Left kidney (tissue), 2 donors: ENCODE data around the gene GNA14. TPM values are rescaled to one million over a fixed set of nuclear protein-coding genes. Genes with fewer than 3 reads are reported as not detected.
A peak's percentile ranks its signal among the peaks of the same experiment; 100 is the strongest.
"Not testable (repeated sequence)": the region's sequence is repeated elsewhere in the genome, so short reads cannot be mapped to it uniquely, and the experiment has no call there.

Experiments
- DNase-seq: peaks from one replicate; pipeline ENCODE4 v3.0.0-alpha.2; 2013
- polyA plus RNA-seq: library from polyadenylated mRNA; unstranded; fragments of 120-200 nt; gene quantifications from one replicate; pipeline ENCODE4 v1.2.1, GENCODE V29; 2013; ENCODE audit not compliant: insufficient read length

The GNA14 gene
- polyA plus RNA-seq, 1 donor: 16.6 TPM

DNA sequence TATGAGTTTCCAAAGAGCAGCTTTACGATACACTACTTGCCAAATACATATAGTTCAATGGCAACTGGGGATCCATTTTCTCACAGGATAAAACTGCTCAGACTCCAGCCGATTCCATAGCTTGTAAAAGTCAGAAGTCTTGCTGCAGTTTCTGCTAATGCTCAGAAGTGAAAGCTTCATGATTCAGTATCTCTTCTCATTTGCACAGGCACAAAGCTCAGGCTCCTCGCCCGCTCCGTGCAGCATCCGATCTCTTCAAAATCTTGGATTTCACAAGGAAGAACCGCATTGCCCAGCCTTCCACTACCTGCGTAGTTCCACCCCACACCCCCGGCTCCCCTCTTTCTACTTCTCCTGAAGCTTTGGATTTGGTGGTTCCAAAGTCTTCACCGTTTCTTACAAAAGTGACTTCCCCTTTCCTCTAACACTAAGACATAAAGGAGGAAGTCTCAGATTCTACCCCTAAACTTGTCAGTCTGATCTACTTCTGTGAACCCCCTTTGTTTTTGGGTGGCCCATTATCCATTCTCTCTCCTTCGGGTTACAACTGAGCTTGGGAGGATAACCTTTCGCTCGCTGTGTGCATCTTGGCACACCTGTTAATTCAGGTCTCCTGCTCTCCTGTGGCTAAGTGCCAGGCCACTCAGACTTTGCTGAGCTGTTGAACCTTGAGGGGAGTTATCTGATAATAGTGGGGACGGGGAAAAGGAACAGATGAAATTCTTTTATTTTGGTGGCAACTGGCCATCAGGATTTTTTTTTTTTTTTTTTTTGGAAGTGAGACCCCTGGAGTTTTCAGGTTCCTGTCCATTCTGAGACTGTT is 194.1 kb downstream of the GNA14 start:
- DNase-seq: no peak

DNA sequence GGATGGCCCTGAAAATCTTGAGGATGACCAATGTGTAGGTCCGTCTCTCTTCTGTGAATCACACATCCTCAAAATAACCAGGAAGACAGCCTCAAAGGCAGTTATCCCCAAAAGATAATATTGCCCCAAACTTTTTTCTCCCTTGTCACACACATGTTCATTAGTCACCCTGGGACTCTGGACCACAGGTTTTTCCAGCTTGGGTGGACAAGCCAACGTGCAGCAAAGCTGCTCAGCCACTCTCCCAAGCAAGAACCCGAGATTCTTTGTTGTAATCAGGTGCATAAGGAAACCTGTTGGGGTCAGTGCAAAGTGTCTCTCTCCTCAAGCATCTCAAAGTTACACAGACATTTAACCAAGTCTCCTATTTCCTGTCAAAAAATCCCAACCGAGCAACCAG is 196.6 kb downstream of the GNA14 start:
- DNase-seq: no peak

DNA sequence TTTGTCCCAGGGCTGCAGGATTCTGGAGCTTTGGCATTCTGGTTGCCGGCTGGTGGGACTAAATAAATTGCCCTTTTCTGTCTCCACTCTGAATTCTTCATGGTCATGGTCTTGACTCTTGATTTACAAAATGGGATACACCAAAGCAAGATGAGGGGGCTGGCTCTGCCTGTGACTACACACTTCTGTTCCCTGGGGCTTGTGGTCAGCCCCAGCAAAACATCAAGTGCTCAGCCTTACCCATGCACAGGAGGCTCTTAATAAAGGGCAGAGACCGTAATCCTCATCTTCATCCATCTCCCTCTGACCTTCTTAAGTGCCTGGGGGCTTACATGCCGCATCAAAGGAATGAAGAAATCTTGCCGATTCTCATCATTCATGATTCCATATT is 198.0 kb downstream of the GNA14 start:
- no peak for DNase-seq

GRCh38 chr9:77449240-77450084 is 198.7 kb downstream of the GNA14 start:
- no peak for DNase-seq

DNA sequence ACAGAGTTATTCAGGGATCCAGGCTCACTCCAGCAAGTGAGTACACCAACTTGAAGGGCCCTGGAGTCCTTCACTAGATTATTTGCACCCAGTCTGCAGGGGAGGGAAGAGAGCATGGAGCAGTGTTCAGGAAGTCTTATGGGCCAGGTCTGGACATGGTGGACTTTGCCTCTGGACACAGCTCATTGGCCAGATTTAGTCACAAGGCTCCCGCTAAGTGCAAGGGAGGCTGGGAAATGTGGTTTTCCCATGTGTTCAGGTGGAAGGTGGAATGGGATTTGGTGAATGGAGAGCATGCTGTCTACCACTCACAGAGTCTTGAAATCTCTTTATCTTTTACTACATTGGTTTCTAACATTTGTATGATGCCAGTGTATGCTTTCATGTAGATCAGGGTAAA is 200.5 kb downstream of the GNA14 start:
- no peak for DNase-seq

DNA sequence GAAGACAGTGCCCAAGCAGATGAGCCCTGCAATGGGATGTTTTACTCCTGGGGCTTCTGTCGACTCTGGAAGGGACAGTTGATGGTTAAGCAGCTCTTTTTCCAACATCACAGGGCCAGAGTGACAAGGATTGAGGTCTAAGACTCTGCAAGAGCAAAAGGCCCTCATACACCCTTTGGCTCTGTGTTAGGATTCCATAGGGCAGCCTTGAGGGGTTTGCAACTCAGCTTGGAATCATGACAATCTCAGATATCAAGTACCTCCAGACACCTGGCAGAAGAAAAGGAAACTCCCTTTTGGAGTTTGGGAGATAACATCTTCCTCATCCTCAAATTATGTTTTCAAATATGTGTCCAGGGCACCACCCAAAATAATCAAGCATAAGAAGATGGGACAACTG is 205.7 kb downstream of the GNA14 start:
- DNase-seq: no peak

DNA sequence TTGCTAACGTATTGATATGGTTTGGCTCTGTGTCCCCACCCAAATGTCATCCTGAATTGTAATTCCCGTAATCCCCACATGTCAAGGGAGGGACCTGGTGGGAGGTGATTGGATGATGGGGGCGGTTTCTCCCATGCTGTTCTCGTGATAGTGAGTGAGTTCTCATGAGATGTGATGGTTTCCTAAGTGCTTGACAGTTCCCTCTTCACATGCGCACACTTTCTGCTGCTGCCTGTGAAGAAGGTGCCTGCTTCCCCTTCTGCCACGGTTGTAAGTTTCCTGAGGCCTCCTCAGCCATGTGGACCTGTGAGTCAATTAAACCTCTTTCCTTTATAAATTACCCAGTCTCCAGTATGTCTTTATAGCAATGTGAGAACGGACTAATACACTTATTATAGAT is 207.0 kb downstream of the GNA14 start:
- not testable (repeated sequence) for DNase-seq

DNA sequence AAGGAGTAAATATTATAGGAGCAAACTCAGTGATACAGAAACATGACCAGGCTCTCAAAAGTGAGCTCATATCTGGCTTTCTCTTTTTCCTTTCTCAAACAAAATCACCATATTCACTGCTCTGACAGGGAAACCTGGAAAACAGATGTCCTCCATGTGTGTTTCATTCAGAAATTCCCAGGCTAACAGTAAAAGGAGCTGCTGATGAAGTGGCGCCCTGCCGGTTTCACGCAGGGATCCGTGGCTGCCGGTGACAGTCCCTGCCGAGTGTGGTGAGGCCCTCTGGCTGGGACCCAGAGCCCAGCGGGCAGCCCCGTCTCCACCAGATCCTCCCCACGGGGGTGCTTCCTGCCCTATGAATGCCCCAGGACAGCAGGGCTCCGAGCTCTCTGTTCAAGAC is 208.1 kb downstream of the GNA14 start:
- DNase-seq: no peak

DNA sequence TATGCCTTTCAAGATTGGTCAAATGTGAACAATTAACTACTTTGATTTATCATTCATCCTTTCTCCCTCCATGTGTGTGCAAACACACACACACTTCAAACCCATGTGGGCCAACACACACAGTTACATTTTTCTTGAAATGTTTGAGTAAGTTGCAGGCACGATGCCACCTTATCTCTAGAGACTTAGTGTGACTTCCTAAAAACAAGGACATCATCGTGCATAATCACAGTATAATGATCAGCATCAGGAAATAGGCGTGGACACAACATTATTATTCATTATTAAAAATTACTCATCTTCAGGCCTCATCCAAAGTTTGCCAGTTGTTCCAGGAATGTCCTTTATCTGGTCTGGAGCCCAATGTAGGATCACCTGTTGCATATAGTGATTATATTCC is 209.5 kb downstream of the GNA14 start:
- DNase-seq: no peak

- DNase-seq: no peak
Observed at GRCh38 chr9:77435688-77436087, 212.4 kb downstream of the GNA14 start.

- no peak for DNase-seq
Observed at GRCh38 chr9:77435277-77435676, 212.8 kb downstream of the GNA14 start.

DNA sequence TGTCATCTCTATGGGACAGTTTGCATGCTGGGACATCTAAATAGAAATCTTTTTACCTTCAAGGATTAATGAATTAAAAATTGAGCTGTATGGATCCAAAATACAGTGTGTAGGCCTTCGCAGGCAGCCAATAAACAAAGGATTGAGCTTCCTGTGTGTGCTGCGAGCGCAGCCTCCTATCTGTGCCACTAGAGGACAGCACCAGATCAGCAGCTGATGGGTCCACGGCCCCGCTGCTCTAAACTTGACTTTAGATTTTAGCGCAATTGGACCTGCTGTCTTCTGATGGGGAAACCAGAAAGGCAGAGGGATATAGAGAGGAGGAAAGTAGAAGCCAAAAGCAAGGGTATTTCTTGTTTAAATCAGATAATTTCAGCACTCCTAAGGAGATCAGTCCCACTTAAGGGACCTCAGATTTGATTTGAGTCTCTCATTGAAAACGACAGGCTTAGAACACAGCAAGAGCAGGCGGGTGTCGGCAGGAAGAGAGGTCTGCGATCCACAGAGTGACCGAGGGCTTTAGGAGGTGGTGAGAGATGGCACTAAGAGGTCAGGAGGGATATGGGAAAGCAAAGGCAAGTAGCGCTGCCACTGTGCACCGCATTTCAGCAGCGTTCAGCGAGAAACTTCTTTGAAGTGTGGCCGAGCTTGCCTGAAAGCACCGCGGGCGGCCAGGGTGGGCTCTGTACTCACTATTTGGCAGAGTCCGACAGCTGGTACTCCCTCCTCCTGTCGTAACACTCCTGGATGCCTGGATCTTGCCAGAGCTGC is 214.3 kb downstream of the GNA14 start:
- peak; percentile 59 for DNase-seq

DNA sequence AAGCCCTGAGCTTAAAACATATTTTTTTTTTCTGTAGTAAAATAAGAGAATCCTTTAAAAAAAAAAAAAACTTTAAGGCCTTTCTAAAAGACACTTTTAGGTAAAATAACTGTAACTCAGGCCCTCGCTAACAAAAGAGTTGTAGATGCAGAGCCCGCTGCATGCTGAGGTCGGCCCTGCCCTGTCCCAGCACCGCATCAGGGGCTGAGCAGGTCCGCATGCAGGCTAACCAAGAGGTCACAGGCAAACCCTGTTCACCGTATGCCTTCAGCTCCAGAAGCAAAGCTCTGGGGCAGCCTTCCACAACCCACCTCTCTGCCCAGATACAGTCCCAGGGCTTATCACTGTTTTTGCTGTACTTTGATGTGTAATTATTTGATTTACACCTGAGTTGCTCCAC is 216.1 kb downstream of the GNA14 start:
- DNase-seq: no peak

DNA sequence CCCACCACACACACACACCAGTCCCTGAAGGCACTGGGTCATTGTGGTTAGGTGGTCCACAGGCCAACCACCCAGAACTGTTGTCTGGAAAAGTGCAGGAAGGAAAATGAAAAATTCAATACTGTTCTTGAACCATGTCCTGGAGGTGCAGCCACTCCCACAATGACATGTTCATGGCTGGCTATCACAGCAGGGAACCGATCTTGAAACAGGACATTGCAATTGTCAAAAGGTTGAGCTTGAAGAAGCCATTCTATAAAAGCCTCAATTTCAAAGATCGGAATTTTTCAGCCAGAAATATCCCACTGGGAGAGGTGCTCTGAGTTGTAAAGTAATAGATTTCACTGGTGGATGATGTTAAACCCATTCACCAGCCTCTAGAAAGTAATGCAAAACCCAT is 218.2 kb downstream of the GNA14 start:
- no peak for DNase-seq

GRCh38 chr9:77427256-77427927 is 220.7 kb downstream of the GNA14 start:
- no peak for DNase-seq

GRCh38 chr9:77426712-77427111 is 221.4 kb downstream of the GNA14 start:
- DNase-seq: no peak

DNA sequence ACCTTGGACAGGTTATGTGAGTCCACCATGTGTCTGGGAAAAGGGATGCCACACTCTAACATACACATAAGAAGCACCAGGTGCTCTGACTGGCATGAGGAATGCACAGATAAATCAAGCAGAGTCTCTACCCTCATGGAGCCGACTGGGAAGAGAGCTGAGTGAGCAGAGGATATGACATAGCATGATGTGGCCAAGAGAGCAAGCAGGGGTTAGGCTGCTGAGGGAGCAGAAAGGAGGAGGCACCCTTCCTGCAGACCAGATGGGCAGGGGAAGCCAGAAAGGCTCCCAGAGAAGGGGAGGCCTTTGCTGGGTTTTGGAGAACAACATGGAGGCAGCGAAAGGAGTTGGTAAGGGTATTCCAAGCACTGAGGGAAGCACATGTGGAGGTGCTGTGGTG is 223.1 kb downstream of the GNA14 start:
- DNase-seq: no peak

DNA sequence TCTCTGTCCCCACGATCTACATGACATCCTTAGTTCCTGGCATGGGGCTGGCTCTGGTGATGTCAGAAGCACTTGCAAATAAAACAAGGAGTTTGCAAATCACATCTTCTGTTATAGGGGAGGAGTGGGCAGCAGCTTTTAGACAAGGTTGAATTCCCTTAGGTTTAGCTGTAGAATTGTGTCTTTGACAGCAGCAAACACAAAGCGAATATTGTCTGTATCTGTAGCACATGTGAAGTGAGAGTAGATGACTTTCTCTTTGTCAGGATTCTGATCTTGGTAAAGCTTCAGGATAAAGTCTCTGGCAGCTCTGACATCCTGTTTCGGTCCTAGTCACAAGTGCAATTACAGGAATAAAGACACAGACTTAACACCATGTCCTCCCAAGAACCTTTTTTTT is 224.3 kb downstream of the GNA14 start:
- no peak for DNase-seq

- no peak for DNase-seq
Observed at GRCh38 chr9:77422969-77423368, 225.2 kb downstream of the GNA14 start.

DNA sequence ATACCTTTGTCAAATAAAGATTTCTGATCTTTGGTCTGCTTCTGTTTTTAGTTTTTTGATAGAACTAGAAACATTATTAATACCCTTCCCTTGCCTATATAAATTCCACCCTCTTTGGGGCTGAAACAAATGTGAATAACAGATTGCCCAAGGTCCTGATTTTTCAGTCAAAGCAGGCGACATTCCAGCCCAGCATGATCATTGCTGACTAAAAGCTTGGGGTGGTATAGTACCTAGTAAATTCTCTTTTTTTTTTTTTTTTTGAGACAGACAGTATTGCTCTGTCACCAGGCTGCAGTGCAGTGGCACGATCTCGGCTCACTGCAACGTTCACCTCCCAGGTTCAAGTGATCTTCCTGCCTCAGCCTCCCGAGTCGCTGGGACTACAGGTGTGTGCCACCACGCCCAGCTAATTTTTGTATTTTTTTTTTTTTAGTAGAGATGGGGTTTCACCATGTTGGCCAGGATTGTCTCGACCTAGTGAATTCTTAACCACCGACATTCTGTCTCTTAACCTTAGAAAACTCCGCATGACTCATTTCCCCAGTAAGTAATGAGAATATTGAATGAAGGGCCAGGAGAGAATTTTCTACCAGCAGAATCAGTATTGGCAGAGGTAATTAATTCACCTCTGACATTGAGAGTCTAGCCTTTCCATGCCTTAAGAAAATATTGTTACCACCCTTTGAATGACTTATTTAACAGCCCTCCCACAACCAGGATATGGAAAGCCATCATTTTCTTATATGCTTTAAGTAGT is 226.4 kb downstream of the GNA14 start:
- no peak for DNase-seq

- DNase-seq: no peak
Observed at GRCh38 chr9:77420641-77421040, 227.5 kb downstream of the GNA14 start.
